Measurements from ENCODE around the gene XKR7. TPM values are rescaled to one million over a fixed set of nuclear protein-coding genes. Genes with fewer than 3 reads are reported as not detected.

XKR7 gene
- total RNA-seq, 1 donor from 2014 or later, result 0.48 TPM

DNA sequence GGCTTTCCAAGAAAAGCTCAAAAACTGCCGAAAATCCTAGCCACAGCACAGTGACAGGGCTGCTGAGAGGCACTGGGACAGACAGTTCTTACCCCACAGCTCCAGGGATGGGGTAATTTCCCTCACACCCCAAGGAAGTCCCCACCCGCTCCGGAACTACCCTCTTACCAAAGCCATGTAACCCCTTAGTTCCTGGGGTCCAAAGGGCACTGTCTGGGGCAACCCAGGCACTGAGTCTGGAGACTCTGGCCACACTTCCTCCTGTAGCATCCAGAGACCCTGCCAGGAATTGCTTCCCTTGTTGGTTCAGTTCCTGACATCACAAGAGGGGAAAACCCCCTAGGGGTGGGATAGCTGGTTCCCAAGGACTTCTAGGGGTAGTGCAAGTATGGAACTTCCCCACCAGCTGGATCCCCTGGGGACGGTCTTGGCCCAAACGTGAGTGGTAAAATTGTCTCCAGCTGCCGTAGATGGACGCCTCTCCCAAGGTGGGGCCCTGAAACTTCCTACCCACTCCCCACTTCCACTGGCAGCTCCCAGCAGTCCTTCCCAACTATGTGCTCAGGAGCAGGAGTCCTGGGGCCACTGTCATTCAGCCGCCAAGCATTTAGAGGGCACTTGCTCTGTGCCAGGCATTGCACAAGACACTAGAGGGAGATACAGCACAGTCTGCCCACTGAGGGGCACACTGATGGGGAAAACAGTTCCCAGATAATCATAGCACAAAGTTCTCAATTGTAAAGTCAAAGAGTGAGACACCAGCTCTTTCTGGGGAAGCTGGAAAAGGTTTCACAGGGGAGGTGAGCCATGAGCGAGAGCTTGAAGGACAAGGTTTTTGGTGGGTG lies 66.9 kb downstream of the XKR7 start:
- DNase-seq (ENCODE audit: low read depth), result no peak
- peaks cover 9% of the 10 kb centered on the region for H3K4me1 Mint-ChIP-seq (ENCODE audit: low read depth, unreplicated experiment)
- TF ChIP-seq, protein P1, sequence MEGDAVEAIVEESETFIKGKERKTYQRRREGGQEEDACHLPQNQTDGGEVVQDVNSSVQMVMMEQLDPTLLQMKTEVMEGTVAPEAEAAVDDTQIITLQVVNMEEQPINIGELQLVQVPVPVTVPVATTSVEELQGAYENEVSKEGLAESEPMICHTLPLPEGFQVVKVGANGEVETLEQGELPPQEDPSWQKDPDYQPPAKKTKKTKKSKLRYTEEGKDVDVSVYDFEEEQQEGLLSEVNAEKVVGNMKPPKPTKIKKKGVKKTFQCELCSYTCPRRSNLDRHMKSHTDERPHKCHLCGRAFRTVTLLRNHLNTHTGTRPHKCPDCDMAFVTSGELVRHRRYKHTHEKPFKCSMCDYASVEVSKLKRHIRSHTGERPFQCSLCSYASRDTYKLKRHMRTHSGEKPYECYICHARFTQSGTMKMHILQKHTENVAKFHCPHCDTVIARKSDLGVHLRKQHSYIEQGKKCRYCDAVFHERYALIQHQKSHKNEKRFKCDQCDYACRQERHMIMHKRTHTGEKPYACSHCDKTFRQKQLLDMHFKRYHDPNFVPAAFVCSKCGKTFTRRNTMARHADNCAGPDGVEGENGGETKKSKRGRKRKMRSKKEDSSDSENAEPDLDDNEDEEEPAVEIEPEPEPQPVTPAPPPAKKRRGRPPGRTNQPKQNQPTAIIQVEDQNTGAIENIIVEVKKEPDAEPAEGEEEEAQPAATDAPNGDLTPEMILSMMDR (IDR thresholded peaks at IDR 0.05; ENCODE audit: insufficient read depth, low read depth, low read length), result no peak
- peak; percentile 30 for TF ChIP-seq EZH2 (IDR thresholded peaks at IDR 0.05; ENCODE audit: insufficient read depth, low read length)

GRCh38 chr20:32035426-32035779 lies 67.5 kb downstream of the XKR7 start:
- no peak overlapping the region for H3K4me2 ChIP-seq (ENCODE audit: low read length)
- Mint-ChIP-seq H3K36me3 (ENCODE audit: low read depth, unreplicated experiment) (peaks cover 2% of the 10 kb centered on the region), H3K4me3 (ENCODE audit: unreplicated experiment) (no peak overlapping the region), H3K27ac (ENCODE audit: unreplicated experiment) (peak overlapping the region; percentile 78), H3K9me3 (ENCODE audit: unreplicated experiment) (peaks cover 5% of the 10 kb centered on the region), H3K27me3 (ENCODE audit: low read depth, unreplicated experiment) (peaks cover 40% of the 10 kb centered on the region), H3K4me1 (ENCODE audit: low read depth, unreplicated experiment) (peaks cover 9% of the 10 kb centered on the region)
- H4K20me1 ChIP-seq (ENCODE audit: insufficient read depth, low read length), result no peaks in the 10 kb centered on the region
- no peak overlapping the region for H3K4me3 ChIP-seq (ENCODE audit: insufficient read depth, low read depth, low read length)
- no peak overlapping the region for H2AFZ ChIP-seq (ENCODE audit: low read depth, low read length)
- H3K36me3 ChIP-seq (ENCODE audit: insufficient read depth, low read length), result no peaks in the 10 kb centered on the region
- FAIRE-seq, result no peak
- no peaks in the 10 kb centered on the region for H3K79me2 ChIP-seq (ENCODE audit: insufficient read depth, low read length)
- DNase-seq (ENCODE audit: low read depth), result no peak
- no peak overlapping the region for H3K27ac ChIP-seq (ENCODE audit: low read depth, low read length)
- no peak overlapping the region for H3K9ac ChIP-seq (ENCODE audit: low read length)
- no peak for TF ChIP-seq EZH2 (IDR thresholded peaks at IDR 0.05; ENCODE audit: insufficient read depth, low read length)
- TF ChIP-seq, protein P1 (IDR thresholded peaks at IDR 0.05; ENCODE audit: insufficient read depth, low read depth, low read length), result no peak
- peaks cover 59% of the 10 kb centered on the region for H3K27me3 ChIP-seq (ENCODE audit: insufficient read depth, low read length)
- no peaks in the 10 kb centered on the region for H3K9me3 ChIP-seq (ENCODE audit: insufficient read depth, low read depth, low read length)
- no peaks in the 10 kb centered on the region for H3K4me1 ChIP-seq (ENCODE audit: insufficient read depth, low read length)

More for the DNA sequence above, 66.9 kb downstream of the XKR7 start:
- H3K27me3 Mint-ChIP-seq (ENCODE audit: low read depth, unreplicated experiment), result peaks cover 44% of the 10 kb centered on the region
- H3K9me3 ChIP-seq (ENCODE audit: insufficient read depth, low read depth, low read length), result no peaks in the 10 kb centered on the region
- H3K4me3 Mint-ChIP-seq (ENCODE audit: unreplicated experiment), result no peak overlapping the region
- no peak overlapping the region for H2AFZ ChIP-seq (ENCODE audit: low read depth, low read length)
- peak overlapping the region; percentile 78 for H3K27ac Mint-ChIP-seq (ENCODE audit: unreplicated experiment)
- no peaks in the 10 kb centered on the region for H3K4me1 ChIP-seq (ENCODE audit: insufficient read depth, low read length)
- FAIRE-seq, result no peak
- peaks cover 2% of the 10 kb centered on the region for H3K36me3 Mint-ChIP-seq (ENCODE audit: low read depth, unreplicated experiment)
- no peak overlapping the region for H3K4me3 ChIP-seq (ENCODE audit: insufficient read depth, low read depth, low read length)
- no peaks in the 10 kb centered on the region for H3K79me2 ChIP-seq (ENCODE audit: insufficient read depth, low read length)
- peaks cover 5% of the 10 kb centered on the region for H3K9me3 Mint-ChIP-seq (ENCODE audit: unreplicated experiment)
- no peak overlapping the region for H3K27ac ChIP-seq (ENCODE audit: low read depth, low read length)
- no peaks in the 10 kb centered on the region for H3K36me3 ChIP-seq (ENCODE audit: insufficient read depth, low read length)
- no peaks in the 10 kb centered on the region for H4K20me1 ChIP-seq (ENCODE audit: insufficient read depth, low read length)
- H3K27me3 ChIP-seq (ENCODE audit: insufficient read depth, low read length), result peaks cover 64% of the 10 kb centered on the region
- H3K9ac ChIP-seq (ENCODE audit: low read length), result no peak overlapping the region
- H3K4me2 ChIP-seq (ENCODE audit: low read length), result no peak overlapping the region

DNA sequence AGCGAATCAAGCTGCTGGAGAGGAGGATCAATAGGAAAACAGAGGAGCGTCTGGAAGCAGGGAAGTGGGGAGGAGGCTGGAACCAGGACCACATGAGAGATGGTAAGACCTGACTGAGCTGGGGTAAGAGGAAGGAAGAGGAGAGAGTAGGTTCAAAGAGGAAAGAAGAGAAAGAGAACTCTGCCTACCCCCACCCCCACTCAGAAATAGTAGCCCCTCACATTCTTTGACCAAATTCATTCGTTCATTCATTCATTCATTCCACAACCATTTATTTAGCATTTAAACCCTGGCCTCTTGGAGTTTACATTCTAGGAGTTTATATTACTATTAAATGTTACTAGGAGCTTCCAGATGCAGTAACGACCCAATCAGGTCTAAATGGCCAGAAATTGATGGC lies 68.3 kb downstream of the XKR7 start:
- Mint-ChIP-seq H3K36me3 (ENCODE audit: low read depth, unreplicated experiment) (peaks cover 2% of the 10 kb centered on the region), H3K4me1 (ENCODE audit: low read depth, unreplicated experiment) (peaks cover 9% of the 10 kb centered on the region), H3K27me3 (ENCODE audit: low read depth, unreplicated experiment) (peaks cover 40% of the 10 kb centered on the region), H3K27ac (ENCODE audit: unreplicated experiment) (peak overlapping the region; percentile 84), H3K4me3 (ENCODE audit: unreplicated experiment) (no peak overlapping the region), H3K9me3 (ENCODE audit: unreplicated experiment) (peaks cover 8% of the 10 kb centered on the region)
- no peak for FAIRE-seq
- no peak overlapping the region for H3K4me2 ChIP-seq (ENCODE audit: low read length)
- TF ChIP-seq, protein P1 (IDR thresholded peaks at IDR 0.05; ENCODE audit: insufficient read depth, low read depth, low read length), result no peak
- TF ChIP-seq EZH2 (IDR thresholded peaks at IDR 0.05; ENCODE audit: insufficient read depth, low read length), result no peak
- H3K27ac ChIP-seq (ENCODE audit: low read depth, low read length), result no peak overlapping the region
- H3K9me3 ChIP-seq (ENCODE audit: insufficient read depth, low read depth, low read length), result no peaks in the 10 kb centered on the region
- H3K4me1 ChIP-seq (ENCODE audit: insufficient read depth, low read length), result no peaks in the 10 kb centered on the region
- H3K27me3 ChIP-seq (ENCODE audit: insufficient read depth, low read length), result peaks cover 59% of the 10 kb centered on the region
- H4K20me1 ChIP-seq (ENCODE audit: insufficient read depth, low read length), result no peaks in the 10 kb centered on the region
- no peaks in the 10 kb centered on the region for H3K36me3 ChIP-seq (ENCODE audit: insufficient read depth, low read length)
- no peak overlapping the region for H3K4me3 ChIP-seq (ENCODE audit: insufficient read depth, low read depth, low read length)
- H2AFZ ChIP-seq (ENCODE audit: low read depth, low read length), result no peak overlapping the region
- DNase-seq (ENCODE audit: low read depth), result no peak
- H3K9ac ChIP-seq (ENCODE audit: low read length), result no peak overlapping the region
- H3K79me2 ChIP-seq (ENCODE audit: insufficient read depth, low read length), result no peaks in the 10 kb centered on the region
